Panc1 (cell line): ENCODE results near the gene FGFBP2. TPM values are rescaled to one million over a fixed set of nuclear protein-coding genes. Genes with fewer than 3 reads are reported as not detected.

Source experiments
- ATAC-seq: fragments of 200-7000 bp; cut with Tn5 transposase; 2 replicates; pipeline ENCODE4 v1.9.1; 2020; ENCODE audit warnings: mild to moderate bottlenecking, moderate library complexity
- BruUV-seq: library from RNA; stranded (reverse); fragments of 400-500 nt; replicated peaks from 2 replicates; lab custom pipeline; 2021; lab: Mats Ljungman, UMichigan
- CTCF ChIA-PET: fragments of 300-600 bp; sonication (Branson Sonifier 250); formaldehyde crosslinking; loops from one replicate; lab custom pipeline; 2022; ENCODE audit warnings: antibody characterized with exemption; lab: Charles Lee
- POLR2A ChIA-PET: fragments of 300-600 bp; sonication (Branson Sonifier 250); formaldehyde crosslinking; loops from one replicate; lab custom pipeline; 2022; ENCODE audit warnings: antibody characterized with exemption; lab: Charles Lee
- DNase-seq: peaks from one replicate; pipeline ENCODE4 v3.0.0-alpha.2; 2010; ENCODE audit warnings: low read depth, low spot score
- H3K27ac ChIP-seq: 2 replicates; pipeline ENCODE4 v1.5.1; 2011; ENCODE audit warnings: mild to moderate bottlenecking, low read length, inconsistent platforms
- H3K27me3 ChIP-seq: fragments of 200-500 bp; sonication (Bioruptor generic); 2 replicates; pipeline ENCODE4 v1.6.0; 2014; ENCODE audit warnings: low read length, inconsistent platforms; ENCODE audit not compliant: control insufficient read depth, insufficient read depth
- H3K36me3 ChIP-seq: fragments of 200-500 bp; sonication (Bioruptor generic); 2 replicates; pipeline ENCODE4 v1.5.1; 2014; ENCODE audit warnings: inconsistent platforms, mild to moderate bottlenecking, low read length, moderate library complexity; ENCODE audit not compliant: control insufficient read depth, insufficient read depth
- H3K4me1 ChIP-seq: 2 replicates; pipeline ENCODE4 v1.5.1; 2011; ENCODE audit warnings: inconsistent platforms, mild to moderate bottlenecking, low read length, moderate library complexity; ENCODE audit not compliant: control insufficient read depth, insufficient read depth
- H3K4me3 ChIP-seq, 2 experiments: 2 replicates each; pipeline ENCODE4 v1.5.1; 2011 to 2012; ENCODE audit warnings: low read depth in 2 of 2, low read length in 2 of 2, mild to moderate bottlenecking in 2 of 2, inconsistent platforms in 1 of 2, moderate library complexity in 1 of 2
- H3K9me3 ChIP-seq: fragments of 200-500 bp; sonication (Bioruptor generic); 2 replicates; pipeline ENCODE4 v1.5.1; 2014; ENCODE audit warnings: low read depth, mild to moderate bottlenecking, inconsistent platforms, low read length, moderate library complexity; ENCODE audit not compliant: control insufficient read depth, insufficient read depth
- POLR2AphosphoS5 ChIP-seq: IDR thresholded peaks from 2 replicates; pipeline ENCODE4 v1.6.1; 2012; ENCODE audit warnings: mild to moderate bottlenecking, low read depth, low read length, moderate library complexity
- SIN3A ChIP-seq: IDR thresholded peaks from 2 replicates; pipeline ENCODE4 v1.6.1; 2012; ENCODE audit warnings: low read depth, mild to moderate bottlenecking, low read length, moderate library complexity, borderline replicate concordance; ENCODE audit not compliant: insufficient read depth
- TCF7L2 ChIP-seq: IDR thresholded peaks from 2 replicates; pipeline ENCODE4 v1.6.1; 2011; ENCODE audit warnings: mild to moderate bottlenecking, low read depth, low read length, inconsistent platforms
- in situ Hi-C: cut with HindIII; loops from 2 replicates; pipeline ENCODE4 v1.10.0; 2016; ENCODE audit warnings: low sequenced_read_pairs, low pct_unique_long_range_greater_than_20kb
- intact Hi-C: fragments of 100-400 bp; cut with micrococcal nuclease; formaldehyde crosslinking; loops from one replicate; pipeline ENCODE4 v1.10.0; 2022; ENCODE audit not compliant: unreplicated experiment
- total RNA-seq: library from RNA; stranded (reverse); gene quantifications from one replicate; pipeline ENCODE4 v1.2.1, GENCODE V29; 2021; ENCODE audit not compliant: unreplicated experiment
- TF ChIP-seq, protein P1 (sequence below), 2 experiments: IDR thresholded peaks; 2 replicates each; pipeline ENCODE4 v1.6.1; 2011 to 2012; ENCODE audit warnings: low read depth in 2 of 2, control low read depth in 1 of 2, low read length in 1 of 2, mild to moderate bottlenecking in 1 of 2, moderate library complexity in 1 of 2; ENCODE audit not compliant: insufficient read depth in 1 of 2
- TF ChIP-seq, protein P2 (sequence below): fragments of 450-650 bp; IDR thresholded peaks from 2 replicates; pipeline ENCODE4 v1.5.1; 2017; ENCODE audit warnings: mild to moderate bottlenecking

FGFBP2 gene
- total RNA-seq, 1 experiment from 2014 or later: 0.33 TPM

DNA sequence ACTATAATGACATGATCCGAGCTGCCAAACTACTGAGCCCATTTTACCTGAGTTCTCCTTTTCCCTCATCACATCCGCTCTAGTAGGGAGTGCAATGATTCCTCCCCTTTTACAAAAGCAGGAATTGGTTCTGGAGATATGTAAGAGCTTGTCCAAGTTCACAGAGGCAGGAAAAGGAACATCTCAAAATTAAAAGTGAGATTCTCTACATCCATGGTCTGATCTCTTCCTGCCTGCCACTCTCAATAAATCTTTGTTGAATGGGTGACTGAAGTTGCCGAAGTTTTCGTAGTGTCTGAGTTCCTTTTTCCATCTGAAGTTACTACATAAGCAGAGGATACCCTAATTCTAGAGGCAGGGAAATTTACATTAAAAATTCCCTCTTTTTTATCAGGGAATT, 24.3 kb downstream of the FGFBP2 start, which contains the start of gene FGFBP1:
FGFBP1 (minus strand) TSS at position 101 of the 400 bp plus-strand sequence. CDS start 2,108 bp downstream, outside the sequence.
- CTCF ChIA-PET: no interaction called here
- no peak within 1 kb of the TSS for H3K4me3 ChIP-seq
- POLR2A ChIA-PET: no interaction called here

DNA sequence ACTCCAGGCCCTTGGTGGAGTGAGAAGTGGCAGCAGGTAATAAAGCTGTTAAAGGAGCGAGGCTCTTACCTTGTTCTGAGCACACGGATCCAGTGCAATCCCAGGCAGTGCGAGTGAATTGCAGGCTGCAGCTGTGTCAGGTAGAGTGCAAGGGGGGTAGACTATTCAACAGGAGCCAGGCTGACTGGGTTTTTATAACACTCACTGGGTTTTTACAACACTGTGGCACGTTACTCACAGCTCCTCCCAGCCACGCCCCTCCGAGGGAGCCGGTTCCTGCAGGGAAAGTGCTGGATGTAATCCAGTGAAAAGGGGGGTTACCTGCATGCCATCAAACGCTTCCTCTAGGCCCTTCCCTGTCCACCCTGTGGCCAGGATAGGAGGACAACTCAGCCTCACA, 24.8 kb downstream of the FGFBP2 start:
- Histone ChIP-seq H3K4me1 (no peaks in the 10 kb centered on the region), H3K27me3 (no peaks in the 10 kb centered on the region), H3K27ac (no peak overlapping the region), H3K36me3 (no peaks in the 10 kb centered on the region), H3K9me3 (no peaks in the 10 kb centered on the region), H3K4me3 (no peak overlapping the region)
- TF ChIP-seq SIN3A: no peak
- no peak for TF ChIP-seq POLR2AphosphoS5
- TF ChIP-seq, protein P1, sequence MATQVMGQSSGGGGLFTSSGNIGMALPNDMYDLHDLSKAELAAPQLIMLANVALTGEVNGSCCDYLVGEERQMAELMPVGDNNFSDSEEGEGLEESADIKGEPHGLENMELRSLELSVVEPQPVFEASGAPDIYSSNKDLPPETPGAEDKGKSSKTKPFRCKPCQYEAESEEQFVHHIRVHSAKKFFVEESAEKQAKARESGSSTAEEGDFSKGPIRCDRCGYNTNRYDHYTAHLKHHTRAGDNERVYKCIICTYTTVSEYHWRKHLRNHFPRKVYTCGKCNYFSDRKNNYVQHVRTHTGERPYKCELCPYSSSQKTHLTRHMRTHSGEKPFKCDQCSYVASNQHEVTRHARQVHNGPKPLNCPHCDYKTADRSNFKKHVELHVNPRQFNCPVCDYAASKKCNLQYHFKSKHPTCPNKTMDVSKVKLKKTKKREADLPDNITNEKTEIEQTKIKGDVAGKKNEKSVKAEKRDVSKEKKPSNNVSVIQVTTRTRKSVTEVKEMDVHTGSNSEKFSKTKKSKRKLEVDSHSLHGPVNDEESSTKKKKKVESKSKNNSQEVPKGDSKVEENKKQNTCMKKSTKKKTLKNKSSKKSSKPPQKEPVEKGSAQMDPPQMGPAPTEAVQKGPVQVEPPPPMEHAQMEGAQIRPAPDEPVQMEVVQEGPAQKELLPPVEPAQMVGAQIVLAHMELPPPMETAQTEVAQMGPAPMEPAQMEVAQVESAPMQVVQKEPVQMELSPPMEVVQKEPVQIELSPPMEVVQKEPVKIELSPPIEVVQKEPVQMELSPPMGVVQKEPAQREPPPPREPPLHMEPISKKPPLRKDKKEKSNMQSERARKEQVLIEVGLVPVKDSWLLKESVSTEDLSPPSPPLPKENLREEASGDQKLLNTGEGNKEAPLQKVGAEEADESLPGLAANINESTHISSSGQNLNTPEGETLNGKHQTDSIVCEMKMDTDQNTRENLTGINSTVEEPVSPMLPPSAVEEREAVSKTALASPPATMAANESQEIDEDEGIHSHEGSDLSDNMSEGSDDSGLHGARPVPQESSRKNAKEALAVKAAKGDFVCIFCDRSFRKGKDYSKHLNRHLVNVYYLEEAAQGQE (IDR thresholded peaks at IDR 0.05; ENCODE audit: insufficient read depth in 1 of 2, low read depth in 2 of 2, low read length in 1 of 2): no peak
- no peak for TF ChIP-seq TCF7L2
- TF ChIP-seq, protein P2, sequence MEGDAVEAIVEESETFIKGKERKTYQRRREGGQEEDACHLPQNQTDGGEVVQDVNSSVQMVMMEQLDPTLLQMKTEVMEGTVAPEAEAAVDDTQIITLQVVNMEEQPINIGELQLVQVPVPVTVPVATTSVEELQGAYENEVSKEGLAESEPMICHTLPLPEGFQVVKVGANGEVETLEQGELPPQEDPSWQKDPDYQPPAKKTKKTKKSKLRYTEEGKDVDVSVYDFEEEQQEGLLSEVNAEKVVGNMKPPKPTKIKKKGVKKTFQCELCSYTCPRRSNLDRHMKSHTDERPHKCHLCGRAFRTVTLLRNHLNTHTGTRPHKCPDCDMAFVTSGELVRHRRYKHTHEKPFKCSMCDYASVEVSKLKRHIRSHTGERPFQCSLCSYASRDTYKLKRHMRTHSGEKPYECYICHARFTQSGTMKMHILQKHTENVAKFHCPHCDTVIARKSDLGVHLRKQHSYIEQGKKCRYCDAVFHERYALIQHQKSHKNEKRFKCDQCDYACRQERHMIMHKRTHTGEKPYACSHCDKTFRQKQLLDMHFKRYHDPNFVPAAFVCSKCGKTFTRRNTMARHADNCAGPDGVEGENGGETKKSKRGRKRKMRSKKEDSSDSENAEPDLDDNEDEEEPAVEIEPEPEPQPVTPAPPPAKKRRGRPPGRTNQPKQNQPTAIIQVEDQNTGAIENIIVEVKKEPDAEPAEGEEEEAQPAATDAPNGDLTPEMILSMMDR: no peak
- ChIA-PET POLR2A (no interaction called here), CTCF (no interaction called here)
- in situ Hi-C loops (no loop called here), intact Hi-C loops (no loop called here)
- no TSS peak for BruUV-seq
- ATAC-seq (no peak), DNase-seq (no peak)

More for the DNA sequence above, 24.3 kb downstream of the FGFBP2 start, which contains the start of gene FGFBP1:
- Histone ChIP-seq H3K9me3 (no peaks in the 10 kb centered on the region), H3K4me1 (no peaks in the 10 kb centered on the region), H3K27ac (no peak within 1 kb of the TSS), H3K27me3 (no peaks in the 10 kb centered on the region), H3K36me3 (no peaks in the 10 kb centered on the region)
- TF ChIP-seq, protein P1 (IDR thresholded peaks at IDR 0.05; ENCODE audit: insufficient read depth in 1 of 2, low read depth in 2 of 2, low read length in 1 of 2): no peak
- TF ChIP-seq SIN3A (no peak), TCF7L2 (no peak), POLR2AphosphoS5 (no peak)
- TF ChIP-seq, protein P2: no peak
- intact Hi-C loops: no loop called here
- in situ Hi-C loops: no loop called here
- DNase-seq (no peak), ATAC-seq (no peak)
- BruUV-seq: no TSS peak
